Activated CD4-positive, alpha-beta memory T cell treated with anti-CD3 and anti-CD28 coated beads, Interleukin-2, amount 10 ng/mL, durations not matched to agents 7 days and 5 days (primary cell): ENCODE results near the gene TUBB1. TPM values are rescaled to one million over a fixed set of nuclear protein-coding genes. Genes with fewer than 3 reads are reported as not detected.

ENCODE experiments used
- CTCF ChIA-PET: fragments of 350-600 bp; sonication (Branson Sonifier 250); formaldehyde crosslinking; loops from one replicate; lab custom pipeline; 2021; ENCODE audit warnings: antibody characterized with exemption, inconsistent platforms; lab: Charles Lee
- POLR2A ChIA-PET: fragments of 350-600 bp; sonication (Branson Sonifier 250); formaldehyde crosslinking; loops from one replicate; lab custom pipeline; 2021; ENCODE audit warnings: antibody characterized with exemption; lab: Charles Lee
- DNase-seq: peaks from one replicate; pipeline ENCODE4 v3.0.0-alpha.2; 2020
- H3K27ac Mint-ChIP-seq: one replicate; pipeline ENCODE4 v1.8.0; 2021; ENCODE audit warnings: mild to moderate bottlenecking, mixed read lengths
- H3K27me3 Mint-ChIP-seq: one replicate; pipeline ENCODE4 v1.8.0; 2021; ENCODE audit warnings: mixed read lengths
- H3K36me3 Mint-ChIP-seq: one replicate; pipeline ENCODE4 v1.8.0; 2021; ENCODE audit warnings: low read depth, mixed read lengths
- H3K4me1 Mint-ChIP-seq: one replicate; pipeline ENCODE4 v1.8.0; 2021; ENCODE audit warnings: mixed read lengths
- H3K4me3 Mint-ChIP-seq: one replicate; pipeline ENCODE4 v1.8.0; 2021; ENCODE audit warnings: mild to moderate bottlenecking, mixed read lengths
- H3K9me3 Mint-ChIP-seq: one replicate; pipeline ENCODE4 v1.8.0; 2021; ENCODE audit warnings: mixed read lengths
- total RNA-seq, 2 experiments: library from RNA; stranded (reverse); gene quantifications; one replicate each; pipeline ENCODE4 v1.2.3, GENCODE V29; 2021

The TUBB1 gene
- total RNA-seq, 2 experiments from 2014 or later: not detected

DNA sequence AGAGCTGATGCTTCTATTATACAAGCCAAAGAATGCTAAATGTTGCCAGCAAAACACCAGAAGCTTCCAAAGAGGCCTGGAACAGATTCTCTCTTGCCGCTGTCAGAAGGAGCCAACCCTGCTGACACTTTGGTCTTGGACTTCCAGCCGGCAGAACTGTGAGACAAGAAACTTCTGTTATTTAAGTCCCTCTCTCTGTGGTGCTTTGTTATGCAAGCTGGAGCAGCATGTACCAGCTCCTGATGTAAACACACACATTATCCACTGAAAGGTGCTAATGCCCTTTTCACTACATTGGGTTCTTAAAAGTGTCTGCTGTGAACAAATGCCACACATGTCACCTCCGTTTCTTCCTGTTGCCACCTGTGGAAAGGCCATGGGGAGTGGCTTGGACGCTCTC, 49.3 kb downstream of the TUBB1 start:
- DNase-seq: no peak
- no peaks in the 10 kb centered on the region for H3K36me3 Mint-ChIP-seq
- peaks cover 35% of the 10 kb centered on the region for H3K27me3 Mint-ChIP-seq
- CTCF ChIA-PET: no interaction called here
- H3K27ac Mint-ChIP-seq: no peak overlapping the region
- H3K4me3 Mint-ChIP-seq: no peak overlapping the region
- H3K4me1 Mint-ChIP-seq: peaks cover 1% of the 10 kb centered on the region
- H3K9me3 Mint-ChIP-seq: no peaks in the 10 kb centered on the region
- POLR2A ChIA-PET: no interaction called here

DNA sequence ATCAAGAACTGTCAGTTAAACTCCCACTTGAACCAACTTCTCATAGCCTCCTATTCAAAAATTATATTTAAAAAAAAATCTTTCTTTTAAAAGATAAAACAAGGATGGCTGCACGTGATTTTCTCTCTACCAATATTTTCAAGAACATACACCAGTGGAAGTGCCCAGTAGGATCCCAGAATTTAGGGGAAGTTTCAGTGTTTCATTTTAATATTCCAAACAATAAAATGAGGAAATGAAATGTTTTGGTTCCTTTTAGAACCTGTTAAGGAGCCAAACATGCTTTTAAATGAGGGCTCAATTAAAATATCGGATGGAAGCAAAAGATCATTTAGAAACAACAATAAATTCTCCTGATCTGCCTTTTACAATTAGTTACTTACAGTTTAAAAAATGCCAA, 49.8 kb downstream of the TUBB1 start:
- Mint-ChIP-seq H3K27ac (no peak overlapping the region), H3K27me3 (peaks cover 34% of the 10 kb centered on the region), H3K9me3 (no peaks in the 10 kb centered on the region), H3K4me3 (no peak overlapping the region), H3K4me1 (peaks cover 1% of the 10 kb centered on the region), H3K36me3 (no peaks in the 10 kb centered on the region)
- no peak for DNase-seq
- ChIA-PET POLR2A (no interaction called here), CTCF (no interaction called here)

DNA sequence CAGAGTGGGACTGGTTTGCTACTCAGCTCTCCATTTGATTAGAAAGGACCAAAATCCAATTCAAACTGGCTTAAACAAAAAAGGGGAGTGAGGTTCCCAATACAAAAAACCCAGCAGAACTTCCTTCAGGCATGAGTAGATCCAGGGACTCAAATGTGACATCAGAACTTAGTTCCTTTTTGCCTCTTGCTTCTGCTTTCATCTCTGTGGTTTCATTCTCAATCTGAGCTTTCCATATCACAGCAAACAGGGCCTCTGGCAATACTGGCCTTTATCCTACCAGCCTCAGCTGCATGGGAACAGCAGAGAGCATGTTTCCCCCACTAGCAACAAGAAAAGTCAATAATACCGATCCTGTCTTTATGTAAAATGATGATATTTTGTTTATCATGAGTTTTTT, 52.0 kb downstream of the TUBB1 start:
- Mint-ChIP-seq H3K27ac (no peak overlapping the region), H3K4me1 (peaks cover 19% of the 10 kb centered on the region), H3K36me3 (no peaks in the 10 kb centered on the region), H3K27me3 (peaks cover 49% of the 10 kb centered on the region), H3K4me3 (no peak overlapping the region), H3K9me3 (no peaks in the 10 kb centered on the region)
- no peak for DNase-seq
- POLR2A ChIA-PET: no interaction called here
- CTCF ChIA-PET: no interaction called here

DNA sequence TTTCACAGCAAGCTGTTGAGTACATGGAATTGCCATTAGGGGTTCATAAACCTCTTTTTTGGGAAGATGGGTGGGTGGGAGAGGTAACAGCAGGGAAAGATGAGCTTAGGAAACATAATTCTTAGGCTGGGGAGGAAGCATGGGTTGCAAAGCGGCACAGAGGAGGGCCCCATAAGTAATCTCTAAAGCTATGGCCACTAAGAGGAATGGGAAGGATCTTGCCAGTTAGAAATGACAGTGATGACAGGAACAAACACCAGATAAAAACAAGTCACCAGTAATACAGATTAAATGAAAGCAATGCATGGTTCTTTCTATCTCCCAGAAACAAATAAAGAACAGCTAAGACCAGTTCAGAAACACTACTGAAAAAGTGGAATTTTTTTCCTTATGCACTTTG, 54.4 kb downstream of the TUBB1 start:
- H3K4me3 Mint-ChIP-seq: no peak overlapping the region

DNA sequence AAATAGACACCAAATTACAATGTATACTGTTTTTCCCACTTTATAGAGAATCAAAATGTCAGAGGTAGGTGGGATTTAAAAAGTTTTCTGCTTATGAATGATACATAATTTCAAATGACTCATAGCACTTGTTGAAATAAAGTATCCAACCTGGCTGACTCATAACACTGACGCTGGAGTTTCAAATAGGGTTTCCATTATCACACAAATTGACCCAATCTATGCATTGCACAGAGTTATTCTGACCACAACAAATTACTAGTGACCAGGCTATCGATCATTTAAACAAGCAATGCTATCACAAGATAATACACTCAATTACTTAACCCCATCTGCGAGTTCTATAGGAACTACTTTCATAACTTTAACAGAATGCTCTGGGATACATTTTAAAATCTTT, 55.2 kb downstream of the TUBB1 start:
- no peak for DNase-seq
- no peaks in the 10 kb centered on the region for H3K36me3 Mint-ChIP-seq
- POLR2A ChIA-PET: no interaction called here
- H3K4me1 Mint-ChIP-seq: peaks cover 34% of the 10 kb centered on the region
- H3K4me3 Mint-ChIP-seq: no peak overlapping the region
- H3K27ac Mint-ChIP-seq: no peak overlapping the region
- H3K9me3 Mint-ChIP-seq: no peaks in the 10 kb centered on the region
- H3K27me3 Mint-ChIP-seq: peaks cover 42% of the 10 kb centered on the region
- CTCF ChIA-PET: interaction anchor here (1.5 kb wide), 1 partner anchor 14 kb away, joined by 3 read pairs; no protein-coding TSS in a partner anchor

More for the DNA sequence above, 54.4 kb downstream of the TUBB1 start:
- Mint-ChIP-seq H3K4me1 (peaks cover 34% of the 10 kb centered on the region), H3K27me3 (peaks cover 44% of the 10 kb centered on the region), H3K9me3 (no peaks in the 10 kb centered on the region), H3K27ac (no peak overlapping the region), H3K36me3 (no peaks in the 10 kb centered on the region)
- ChIA-PET CTCF (interaction anchor here (1.1 kb wide), 1 partner anchor 140 kb away, joined by 3 read pairs; no protein-coding TSS in a partner anchor), POLR2A (no interaction called here)
- DNase-seq: no peak

DNA sequence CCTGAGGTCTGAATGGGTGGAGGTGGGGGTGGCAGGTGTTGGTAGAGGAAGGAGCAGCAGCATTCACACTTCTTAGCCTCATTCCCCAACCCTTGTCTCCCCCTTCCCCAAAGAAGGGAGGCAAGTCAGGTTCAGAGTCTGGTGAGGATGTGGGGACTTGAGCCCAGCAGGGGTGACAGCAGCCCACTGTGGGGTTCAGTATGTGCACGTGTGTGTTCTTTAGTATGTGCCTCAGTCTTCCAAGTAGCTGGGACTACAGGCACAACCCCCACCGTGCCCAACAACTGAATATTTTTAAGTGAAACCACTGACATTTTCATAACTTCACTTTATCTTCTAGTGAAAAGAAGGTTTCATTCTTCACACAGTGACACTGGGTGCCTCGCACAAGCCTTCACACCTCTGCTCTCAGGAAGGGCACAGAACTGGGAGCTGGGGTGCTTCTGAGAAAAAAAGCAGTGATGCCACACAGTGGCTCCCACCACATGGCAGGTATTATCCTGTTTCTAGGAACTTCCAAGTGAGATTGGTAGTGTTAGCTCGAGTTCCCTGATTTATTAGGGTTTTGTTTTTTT, 56.8 kb downstream of the TUBB1 start:
- peaks cover 34% of the 10 kb centered on the region for H3K27me3 Mint-ChIP-seq
- no peak for DNase-seq
- H3K4me3 Mint-ChIP-seq: no peak overlapping the region
- peaks cover 34% of the 10 kb centered on the region for H3K4me1 Mint-ChIP-seq
- no peaks in the 10 kb centered on the region for H3K36me3 Mint-ChIP-seq
- no peaks in the 10 kb centered on the region for H3K9me3 Mint-ChIP-seq
- ChIA-PET POLR2A (interaction anchor here (2.3 kb wide), 1 partner anchor 102 kb away, joined by 5 read pairs; no protein-coding TSS in a partner anchor), CTCF (interaction anchor here (1.1 kb wide), 1 partner anchor 12 kb away, joined by 4 read pairs; no protein-coding TSS in a partner anchor)
- H3K27ac Mint-ChIP-seq: no peak overlapping the region

Other genes with a start within 250 kb of the TUBB1 start
- 1 to 10 TPM in 1 of 2 experiments, under 1 TPM in 1; 0.65 to 1.0 TPM for gene GNAS-AS1, start 168.5 kb upstream of the TUBB1 start, total RNA-seq
- 100 to 1,000 TPM; 790 to 809 TPM for gene GNAS, start 166.7 kb upstream of the TUBB1 start, total RNA-seq
- 10 to 100 TPM; 63.3 to 69.0 TPM for gene NELFCD, start 38.2 kb upstream of the TUBB1 start, total RNA-seq
- gene CTSZ, start 12.2 kb upstream of the TUBB1 start, total RNA-seq: 10 to 100 TPM; 45.0 to 49.0 TPM
- gene ATP5F1E, start 12.9 kb downstream of the TUBB1 start, total RNA-seq: 10 to 100 TPM; 80.4 to 82.1 TPM
- 10 to 100 TPM; 88.6 to 88.7 TPM for gene PRELID3B, start 23.4 kb downstream of the TUBB1 start, total RNA-seq
- 10 to 100 TPM; 12.1 to 12.7 TPM for gene ZNF831, start 144.4 kb downstream of the TUBB1 start, total RNA-seq